GM23338 (cell line): ENCODE measurements around the gene LNX1. TPM values are rescaled to one million over a fixed set of nuclear protein-coding genes. Genes with fewer than 3 reads are reported as not detected.

Experiments used
- ATAC-seq: fragments of 200-7000 bp; cut with Tn5 transposase; 3 replicates; pipeline ENCODE4 v1.9.1; 2020
- DNase-seq: peaks from one replicate; pipeline ENCODE4 v3.0.0-alpha.2; 2015; ENCODE audit warnings: low spot score
- H2AFZ ChIP-seq: fragments of 200-600 bp; sonication (generic); 2 replicates; pipeline ENCODE4 v1.8.0; 2016; ENCODE audit warnings: antibody characterized with exemption, mild to moderate bottlenecking, moderate library complexity
- H3F3A ChIP-seq: fragments of 200-600 bp; sonication (generic); replicated peaks from 2 replicates; pipeline ENCODE4 v1.8.0; 2017; ENCODE audit warnings: antibody characterized with exemption, mixed run types, low read depth
- H3K27ac ChIP-seq: fragments of 200-600 bp; sonication (generic); 2 replicates; pipeline ENCODE4 v1.6.1; 2016; ENCODE audit warnings: low read depth
- H3K27me3 ChIP-seq: fragments of 200-600 bp; sonication (generic); 2 replicates; pipeline ENCODE4 v1.8.0; 2016; ENCODE audit warnings: mild to moderate bottlenecking, mixed run types, moderate library complexity; ENCODE audit not compliant: insufficient read depth
- H3K36me3 ChIP-seq: fragments of 200-600 bp; sonication (generic); 2 replicates; pipeline ENCODE4 v1.8.0; 2016; ENCODE audit warnings: mild to moderate bottlenecking; ENCODE audit not compliant: insufficient read depth
- H3K4me1 ChIP-seq: fragments of 200-600 bp; sonication (generic); 2 replicates; pipeline ENCODE4 v1.8.0; 2016; ENCODE audit warnings: mild to moderate bottlenecking, moderate library complexity; ENCODE audit not compliant: insufficient read depth
- H3K4me2 ChIP-seq: fragments of 200-600 bp; sonication (generic); 2 replicates; pipeline ENCODE4 v1.7.1; 2017; ENCODE audit warnings: mixed run types
- H3K4me3 ChIP-seq: fragments of 200-600 bp; sonication (generic); 2 replicates; pipeline ENCODE4 v1.6.1; 2016; ENCODE audit warnings: mixed run types
- H3K79me2 ChIP-seq: fragments of 200-600 bp; sonication (generic); replicated peaks from 2 replicates; pipeline ENCODE4 v1.8.0; 2017; ENCODE audit warnings: mild to moderate bottlenecking; ENCODE audit not compliant: insufficient read depth
- H3K9me2 ChIP-seq: fragments of 200-600 bp; sonication (generic); 2 replicates; pipeline ENCODE4 v1.8.0; 2017; ENCODE audit not compliant: insufficient read depth
- H4K20me1 ChIP-seq: fragments of 200-600 bp; sonication (generic); replicated peaks from 2 replicates; pipeline ENCODE4 v1.8.0; 2017; ENCODE audit warnings: mild to moderate bottlenecking; ENCODE audit not compliant: insufficient read depth
- H3K27ac Mint-ChIP-seq: 2 replicates; pipeline ENCODE4 v1.8.0; 2020; ENCODE audit warnings: inconsistent platforms, mild to moderate bottlenecking, moderate library complexity, mixed read lengths
- H3K27me3 Mint-ChIP-seq: 3 replicates; pipeline ENCODE4 v1.8.0; 2022; ENCODE audit warnings: low read depth, mild to moderate bottlenecking, moderate library complexity, mixed read lengths, inconsistent platforms; ENCODE audit not compliant: insufficient read depth, poor library complexity
- H3K36me3 Mint-ChIP-seq: 3 replicates; pipeline ENCODE4 v1.8.0; 2021; ENCODE audit warnings: low read depth, mild to moderate bottlenecking, inconsistent platforms, moderate library complexity, mixed read lengths
- H3K4me1 Mint-ChIP-seq: 3 replicates; pipeline ENCODE4 v1.8.0; 2020; ENCODE audit warnings: mild to moderate bottlenecking, inconsistent platforms, mixed read lengths
- H3K4me3 Mint-ChIP-seq: 3 replicates; pipeline ENCODE4 v1.8.0; 2021; ENCODE audit warnings: moderate library complexity, mild to moderate bottlenecking, inconsistent platforms, mixed read lengths
- H3K9me3 Mint-ChIP-seq: 3 replicates; pipeline ENCODE4 v1.8.0; 2020; ENCODE audit warnings: moderate library complexity, mild to moderate bottlenecking, inconsistent platforms, mixed read lengths
- CREB1 ChIP-seq: fragments of 250-450 bp; sonication (Bioruptor Pico); IDR thresholded peaks from 2 replicates; pipeline ENCODE4 v1.5.0; 2020; ENCODE audit warnings: low read depth, mild to moderate bottlenecking, moderate library complexity
- EZH2 ChIP-seq: fragments of 200-600 bp; sonication (generic); IDR thresholded peaks from one replicate; pipeline ENCODE4 v1.8.0; 2017; ENCODE audit warnings: antibody characterized with exemption, mild to moderate bottlenecking, low read depth; ENCODE audit not compliant: unreplicated experiment
- EZH2phosphoT487 ChIP-seq: fragments of 200-600 bp; sonication (generic); IDR thresholded peaks from one replicate; pipeline ENCODE4 v1.8.1; 2018; ENCODE audit warnings: antibody characterized with exemption; ENCODE audit not compliant: unreplicated experiment
- JUNB ChIP-seq: IDR thresholded peaks from one replicate; pipeline ENCODE4 v1.6.1; 2016; ENCODE audit warnings: antibody characterized with exemption; ENCODE audit not compliant: unreplicated experiment
- NANOG ChIP-seq: IDR thresholded peaks from 2 replicates; pipeline ENCODE4 v1.6.1; 2016; ENCODE audit warnings: antibody characterized with exemption, borderline replicate concordance
- POLR2AphosphoS5 ChIP-seq: IDR thresholded peaks from 2 replicates; pipeline ENCODE4 v1.6.1; 2016; ENCODE audit warnings: antibody characterized with exemption, low read depth
- STAT1 ChIP-seq: IDR thresholded peaks from one replicate; pipeline ENCODE4 v1.6.1; 2016; ENCODE audit warnings: antibody characterized with exemption; ENCODE audit not compliant: unreplicated experiment
- ZNF114 ChIP-seq: fragments of 250-450 bp; sonication (Bioruptor Pico); IDR thresholded peaks from 2 replicates; pipeline ENCODE4 v1.5.0; 2020; ENCODE audit warnings: mild to moderate bottlenecking, moderate library complexity
- ZNF331 ChIP-seq: fragments of 250-450 bp; sonication (Bioruptor Pico); IDR thresholded peaks from 2 replicates; pipeline ENCODE4 v1.5.0; 2020; ENCODE audit warnings: low read depth, mild to moderate bottlenecking, moderate library complexity
- polyA plus RNA-seq: library from polyadenylated mRNA; unstranded; fragments of >200 nt; fragmentation: Nextera tagmentation; extraction: Ambion mirVana; gene quantifications from 2 replicates; pipeline ENCODE4 v1.2.1, GENCODE V29; 2016
- total RNA-seq: library from RNA; depleted of rRNA; stranded (reverse); fragments of >200 nt; shearing (Covaris generic); gene quantifications from 2 replicates; pipeline ENCODE4 v1.2.3, GENCODE V29; 2014
- TF ChIP-seq, protein P1 (sequence below): IDR thresholded peaks from one replicate; pipeline ENCODE4 v1.6.1; 2018; ENCODE audit warnings: antibody characterized with exemption; ENCODE audit not compliant: unreplicated experiment
- TF ChIP-seq, protein P2 (sequence below), 2 experiments: fragments of 200-600 bp in 1 of 2; sonication (generic) in 1 of 2; conservative IDR thresholded peaks; 2 replicates each; pipeline versions ENCODE4 v1.5.1 to v1.6.1; 2016 to 2017; ENCODE audit warnings: antibody characterized with exemption in 2 of 2, low read depth in 2 of 2, mild to moderate bottlenecking in 2 of 2, moderate library complexity in 1 of 2
- TF ChIP-seq, protein P3 (sequence below): fragments of 250-450 bp; sonication (Bioruptor Pico); IDR thresholded peaks from 2 replicates; pipeline ENCODE4 v1.5.0; 2020; ENCODE audit warnings: mild to moderate bottlenecking, moderate library complexity
- TF ChIP-seq, protein P4 (sequence below): IDR thresholded peaks from 2 replicates; pipeline ENCODE4 v1.6.1; 2016; ENCODE audit warnings: antibody characterized with exemption

Gene LNX1
- total and polyA plus RNA-seq, 2 experiments from 2014 or later: 5.4 to 6.4 TPM

DNA sequence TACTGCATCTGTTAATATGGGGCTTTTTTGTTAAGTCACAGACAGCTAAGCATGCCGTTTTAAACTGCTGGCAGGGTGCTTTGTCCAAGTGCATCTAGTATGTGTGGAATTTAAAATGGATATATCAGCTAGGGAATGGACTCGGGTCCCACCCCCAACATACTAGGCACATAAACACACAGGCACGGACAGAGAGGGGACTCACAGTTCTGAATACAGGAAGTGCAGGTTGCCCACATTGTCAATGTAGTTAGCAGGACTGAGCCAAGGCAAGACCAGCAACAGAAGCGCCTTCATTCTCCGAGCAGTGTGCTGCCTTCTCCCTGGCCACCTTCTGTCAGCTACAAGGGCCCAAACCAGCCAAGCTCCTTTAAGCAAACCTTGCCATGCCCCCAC, 33.6 kb downstream of the LNX1 start:
- Histone ChIP-seq H3F3A (no peaks in the 10 kb centered on the region), H3K79me2 (no peaks in the 10 kb centered on the region), H3K9me2 (no peaks in the 10 kb centered on the region), H3K4me1 (no peaks in the 10 kb centered on the region), H4K20me1 (no peaks in the 10 kb centered on the region), H3K36me3 (no peaks in the 10 kb centered on the region), H2AFZ (peak overlapping the region; percentile 53; the same call in 1 of the 2 replicates), H3K4me2 (no peak overlapping the region), H3K27ac (no peak overlapping the region), H3K4me3 (no peak overlapping the region), H3K27me3 (no peaks in the 10 kb centered on the region)
- no peak for DNase-seq
- Mint-ChIP-seq H3K9me3 (no peaks in the 10 kb centered on the region), H3K36me3 (no peaks in the 10 kb centered on the region), H3K4me1 (peaks cover 22% of the 10 kb centered on the region), H3K4me3 (no peak overlapping the region), H3K27ac (no peak overlapping the region), H3K27me3 (peaks cover 7% of the 10 kb centered on the region)
- TF ChIP-seq EZH2 (no peak), CREB1 (CRISPR knock-in tag) (no peak), STAT1 (no peak), POLR2AphosphoS5 (no peak), JUNB (no peak), NANOG (no peak), ZNF114 (CRISPR knock-in tag) (no peak), ZNF331 (no peak), EZH2phosphoT487 (no peak)
- TF ChIP-seq, protein P1, sequence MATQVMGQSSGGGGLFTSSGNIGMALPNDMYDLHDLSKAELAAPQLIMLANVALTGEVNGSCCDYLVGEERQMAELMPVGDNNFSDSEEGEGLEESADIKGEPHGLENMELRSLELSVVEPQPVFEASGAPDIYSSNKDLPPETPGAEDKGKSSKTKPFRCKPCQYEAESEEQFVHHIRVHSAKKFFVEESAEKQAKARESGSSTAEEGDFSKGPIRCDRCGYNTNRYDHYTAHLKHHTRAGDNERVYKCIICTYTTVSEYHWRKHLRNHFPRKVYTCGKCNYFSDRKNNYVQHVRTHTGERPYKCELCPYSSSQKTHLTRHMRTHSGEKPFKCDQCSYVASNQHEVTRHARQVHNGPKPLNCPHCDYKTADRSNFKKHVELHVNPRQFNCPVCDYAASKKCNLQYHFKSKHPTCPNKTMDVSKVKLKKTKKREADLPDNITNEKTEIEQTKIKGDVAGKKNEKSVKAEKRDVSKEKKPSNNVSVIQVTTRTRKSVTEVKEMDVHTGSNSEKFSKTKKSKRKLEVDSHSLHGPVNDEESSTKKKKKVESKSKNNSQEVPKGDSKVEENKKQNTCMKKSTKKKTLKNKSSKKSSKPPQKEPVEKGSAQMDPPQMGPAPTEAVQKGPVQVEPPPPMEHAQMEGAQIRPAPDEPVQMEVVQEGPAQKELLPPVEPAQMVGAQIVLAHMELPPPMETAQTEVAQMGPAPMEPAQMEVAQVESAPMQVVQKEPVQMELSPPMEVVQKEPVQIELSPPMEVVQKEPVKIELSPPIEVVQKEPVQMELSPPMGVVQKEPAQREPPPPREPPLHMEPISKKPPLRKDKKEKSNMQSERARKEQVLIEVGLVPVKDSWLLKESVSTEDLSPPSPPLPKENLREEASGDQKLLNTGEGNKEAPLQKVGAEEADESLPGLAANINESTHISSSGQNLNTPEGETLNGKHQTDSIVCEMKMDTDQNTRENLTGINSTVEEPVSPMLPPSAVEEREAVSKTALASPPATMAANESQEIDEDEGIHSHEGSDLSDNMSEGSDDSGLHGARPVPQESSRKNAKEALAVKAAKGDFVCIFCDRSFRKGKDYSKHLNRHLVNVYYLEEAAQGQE: no peak
- TF ChIP-seq, protein P2, sequence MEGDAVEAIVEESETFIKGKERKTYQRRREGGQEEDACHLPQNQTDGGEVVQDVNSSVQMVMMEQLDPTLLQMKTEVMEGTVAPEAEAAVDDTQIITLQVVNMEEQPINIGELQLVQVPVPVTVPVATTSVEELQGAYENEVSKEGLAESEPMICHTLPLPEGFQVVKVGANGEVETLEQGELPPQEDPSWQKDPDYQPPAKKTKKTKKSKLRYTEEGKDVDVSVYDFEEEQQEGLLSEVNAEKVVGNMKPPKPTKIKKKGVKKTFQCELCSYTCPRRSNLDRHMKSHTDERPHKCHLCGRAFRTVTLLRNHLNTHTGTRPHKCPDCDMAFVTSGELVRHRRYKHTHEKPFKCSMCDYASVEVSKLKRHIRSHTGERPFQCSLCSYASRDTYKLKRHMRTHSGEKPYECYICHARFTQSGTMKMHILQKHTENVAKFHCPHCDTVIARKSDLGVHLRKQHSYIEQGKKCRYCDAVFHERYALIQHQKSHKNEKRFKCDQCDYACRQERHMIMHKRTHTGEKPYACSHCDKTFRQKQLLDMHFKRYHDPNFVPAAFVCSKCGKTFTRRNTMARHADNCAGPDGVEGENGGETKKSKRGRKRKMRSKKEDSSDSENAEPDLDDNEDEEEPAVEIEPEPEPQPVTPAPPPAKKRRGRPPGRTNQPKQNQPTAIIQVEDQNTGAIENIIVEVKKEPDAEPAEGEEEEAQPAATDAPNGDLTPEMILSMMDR (conservative IDR thresholded peaks at IDR 0.05; ENCODE audit: low read depth in 2 of 2): no peak
- TF ChIP-seq, protein P3, sequence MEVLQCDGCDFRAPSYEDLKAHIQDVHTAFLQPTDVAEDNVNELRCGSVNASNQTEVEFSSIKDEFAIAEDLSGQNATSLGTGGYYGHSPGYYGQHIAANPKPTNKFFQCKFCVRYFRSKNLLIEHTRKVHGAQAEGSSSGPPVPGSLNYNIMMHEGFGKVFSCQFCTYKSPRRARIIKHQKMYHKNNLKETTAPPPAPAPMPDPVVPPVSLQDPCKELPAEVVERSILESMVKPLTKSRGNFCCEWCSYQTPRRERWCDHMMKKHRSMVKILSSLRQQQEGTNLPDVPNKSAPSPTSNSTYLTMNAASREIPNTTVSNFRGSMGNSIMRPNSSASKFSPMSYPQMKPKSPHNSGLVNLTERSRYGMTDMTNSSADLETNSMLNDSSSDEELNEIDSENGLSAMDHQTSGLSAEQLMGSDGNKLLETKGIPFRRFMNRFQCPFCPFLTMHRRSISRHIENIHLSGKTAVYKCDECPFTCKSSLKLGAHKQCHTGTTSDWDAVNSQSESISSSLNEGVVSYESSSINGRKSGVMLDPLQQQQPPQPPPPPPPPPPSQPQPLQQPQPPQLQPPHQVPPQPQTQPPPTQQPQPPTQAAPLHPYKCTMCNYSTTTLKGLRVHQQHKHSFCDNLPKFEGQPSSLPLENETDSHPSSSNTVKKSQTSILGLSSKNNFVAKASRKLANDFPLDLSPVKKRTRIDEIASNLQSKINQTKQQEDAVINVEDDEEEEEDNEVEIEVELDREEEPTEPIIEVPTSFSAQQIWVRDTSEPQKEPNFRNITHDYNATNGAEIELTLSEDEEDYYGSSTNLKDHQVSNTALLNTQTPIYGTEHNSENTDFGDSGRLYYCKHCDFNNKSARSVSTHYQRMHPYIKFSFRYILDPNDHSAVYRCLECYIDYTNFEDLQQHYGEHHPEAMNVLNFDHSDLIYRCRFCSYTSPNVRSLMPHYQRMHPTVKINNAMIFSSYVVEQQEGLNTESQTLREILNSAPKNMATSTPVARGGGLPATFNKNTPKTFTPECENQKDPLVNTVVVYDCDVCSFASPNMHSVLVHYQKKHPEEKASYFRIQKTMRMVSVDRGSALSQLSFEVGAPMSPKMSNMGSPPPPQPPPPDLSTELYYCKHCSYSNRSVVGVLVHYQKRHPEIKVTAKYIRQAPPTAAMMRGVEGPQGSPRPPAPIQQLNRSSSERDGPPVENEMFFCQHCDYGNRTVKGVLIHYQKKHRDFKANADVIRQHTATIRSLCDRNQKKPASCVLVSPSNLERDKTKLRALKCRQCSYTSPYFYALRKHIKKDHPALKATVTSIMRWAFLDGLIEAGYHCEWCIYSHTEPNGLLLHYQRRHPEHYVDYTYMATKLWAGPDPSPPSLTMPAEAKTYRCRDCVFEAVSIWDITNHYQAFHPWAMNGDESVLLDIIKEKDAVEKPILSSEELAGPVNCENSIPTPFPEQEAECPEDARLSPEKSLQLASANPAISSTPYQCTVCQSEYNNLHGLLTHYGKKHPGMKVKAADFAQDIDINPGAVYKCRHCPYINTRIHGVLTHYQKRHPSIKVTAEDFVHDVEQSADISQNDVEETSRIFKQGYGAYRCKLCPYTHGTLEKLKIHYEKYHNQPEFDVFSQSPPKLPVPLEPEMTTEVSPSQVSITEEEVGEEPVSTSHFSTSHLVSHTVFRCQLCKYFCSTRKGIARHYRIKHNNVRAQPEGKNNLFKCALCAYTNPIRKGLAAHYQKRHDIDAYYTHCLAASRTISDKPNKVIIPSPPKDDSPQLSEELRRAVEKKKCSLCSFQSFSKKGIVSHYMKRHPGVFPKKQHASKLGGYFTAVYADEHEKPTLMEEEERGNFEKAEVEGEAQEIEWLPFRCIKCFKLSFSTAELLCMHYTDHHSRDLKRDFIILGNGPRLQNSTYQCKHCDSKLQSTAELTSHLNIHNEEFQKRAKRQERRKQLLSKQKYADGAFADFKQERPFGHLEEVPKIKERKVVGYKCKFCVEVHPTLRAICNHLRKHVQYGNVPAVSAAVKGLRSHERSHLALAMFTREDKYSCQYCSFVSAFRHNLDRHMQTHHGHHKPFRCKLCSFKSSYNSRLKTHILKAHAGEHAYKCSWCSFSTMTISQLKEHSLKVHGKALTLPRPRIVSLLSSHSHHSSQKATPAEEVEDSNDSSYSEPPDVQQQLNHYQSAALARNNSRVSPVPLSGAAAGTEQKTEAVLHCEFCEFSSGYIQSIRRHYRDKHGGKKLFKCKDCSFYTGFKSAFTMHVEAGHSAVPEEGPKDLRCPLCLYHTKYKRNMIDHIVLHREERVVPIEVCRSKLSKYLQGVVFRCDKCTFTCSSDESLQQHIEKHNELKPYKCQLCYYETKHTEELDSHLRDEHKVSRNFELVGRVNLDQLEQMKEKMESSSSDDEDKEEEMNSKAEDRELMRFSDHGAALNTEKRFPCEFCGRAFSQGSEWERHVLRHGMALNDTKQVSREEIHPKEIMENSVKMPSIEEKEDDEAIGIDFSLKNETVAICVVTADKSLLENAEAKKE (CRISPR knock-in tag): no peak
- TF ChIP-seq, protein P4, sequence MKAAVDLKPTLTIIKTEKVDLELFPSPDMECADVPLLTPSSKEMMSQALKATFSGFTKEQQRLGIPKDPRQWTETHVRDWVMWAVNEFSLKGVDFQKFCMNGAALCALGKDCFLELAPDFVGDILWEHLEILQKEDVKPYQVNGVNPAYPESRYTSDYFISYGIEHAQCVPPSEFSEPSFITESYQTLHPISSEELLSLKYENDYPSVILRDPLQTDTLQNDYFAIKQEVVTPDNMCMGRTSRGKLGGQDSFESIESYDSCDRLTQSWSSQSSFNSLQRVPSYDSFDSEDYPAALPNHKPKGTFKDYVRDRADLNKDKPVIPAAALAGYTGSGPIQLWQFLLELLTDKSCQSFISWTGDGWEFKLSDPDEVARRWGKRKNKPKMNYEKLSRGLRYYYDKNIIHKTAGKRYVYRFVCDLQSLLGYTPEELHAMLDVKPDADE: no peak
- peak; percentile 32 for ATAC-seq
